Stimulated activated CD8-positive, alpha-beta memory T cell treated with anti-CD3 and anti-CD28 coated beads, Interleukin-4, amount 100 ng/mL, for 48 hours (primary cell): ENCODE results near the gene TPST2.
A peak's percentile ranks its signal among the peaks of the same experiment; 100 is the strongest.

Experiments
- DNase-seq: peaks from one replicate; pipeline ENCODE4 v3.0.0-alpha.2; 2020

Gene TPST2

DNA sequence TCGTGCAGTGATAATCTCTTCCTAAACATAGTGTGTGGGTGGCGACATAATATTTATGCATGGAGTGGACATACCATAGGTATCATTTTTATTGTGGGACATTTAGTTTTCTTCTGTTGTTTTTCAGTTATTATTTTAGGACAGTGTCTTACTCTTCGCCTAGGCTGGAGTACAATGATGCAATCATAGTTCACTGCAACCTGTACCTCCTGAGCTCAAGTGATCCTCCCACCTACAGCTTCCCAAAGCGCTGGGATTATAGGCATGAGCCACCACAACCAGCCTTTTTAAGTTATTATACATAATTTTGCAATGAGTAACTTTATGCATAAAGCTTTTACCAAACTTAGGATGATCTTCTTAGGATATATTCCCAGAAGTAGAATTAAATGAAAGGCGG is 103.5 kb downstream of the TPST2 start:
- no peak for DNase-seq

GRCh38 chr22:26485806-26486390 is 104.0 kb downstream of the TPST2 start:
- no peak for DNase-seq

GRCh38 chr22:26485013-26485412 is 104.9 kb downstream of the TPST2 start:
- no peak for DNase-seq

- DNase-seq = no peak
These were observed 105.6 kb downstream of the TPST2 start for GRCh38 chr22:26484360-26484706.

DNA sequence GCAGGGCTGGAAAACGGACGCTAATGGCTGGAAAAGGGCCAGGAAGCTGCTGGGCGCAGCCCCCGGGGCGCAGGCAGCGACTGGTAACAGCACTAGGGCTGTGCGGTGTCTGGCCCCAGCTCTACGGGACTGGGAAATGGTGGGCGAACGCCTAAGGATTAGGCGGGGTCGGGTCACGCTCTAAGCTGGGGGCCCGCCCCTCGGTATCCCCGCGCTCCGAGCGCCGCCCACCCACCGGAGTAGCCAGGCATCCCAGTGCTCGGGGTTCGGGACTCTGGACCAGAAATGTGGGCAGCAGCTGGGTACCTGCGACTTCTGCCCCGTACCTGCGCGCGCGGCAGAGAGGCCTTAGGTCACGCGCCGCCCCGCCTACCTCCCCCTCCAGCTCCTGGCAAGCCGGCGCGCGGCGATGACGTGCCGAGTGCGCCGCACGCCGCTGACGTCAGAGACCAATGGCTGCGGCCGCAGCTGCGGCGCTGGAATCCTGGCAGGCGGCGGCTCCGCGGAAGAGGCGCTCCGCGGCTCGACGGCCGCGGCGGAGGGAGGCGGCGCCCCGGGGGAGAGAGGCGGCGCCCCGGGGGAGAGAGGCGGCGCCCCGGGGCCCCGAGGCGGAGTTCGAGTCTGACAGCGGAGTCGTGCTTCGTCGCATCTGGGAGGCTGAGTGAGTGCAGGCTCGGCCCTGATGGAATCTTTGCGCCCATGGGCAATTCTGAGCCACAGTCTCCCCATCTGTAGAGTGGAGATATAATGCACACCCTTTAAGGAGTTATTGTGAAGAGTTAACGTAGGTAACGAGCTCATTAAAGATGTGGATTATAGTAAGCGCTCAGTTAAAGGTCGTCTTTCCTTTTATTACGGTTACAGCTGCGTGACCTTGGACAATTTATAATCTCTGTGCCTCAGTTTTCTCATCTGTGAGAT is 106.2 kb downstream of the TPST2 start, which contains the start of the genes HPS4 and SRRD:
Gene HPS4 (minus strand): TSS at position 345 of the 921 bp plus-strand sequence. CDS start 2,021 bp downstream, outside the sequence.
Gene SRRD (plus strand): TSS at position 439 of the 921 bp plus-strand sequence. CDS start 14 bp downstream, at position 453.
- peak; percentile 94 for DNase-seq

- DNase-seq = no peak
These were observed 106.9 kb downstream of the TPST2 start for GRCh38 chr22:26483043-26483438.

- DNase-seq = no peak
These were observed 107.8 kb downstream of the TPST2 start for GRCh38 chr22:26482161-26482560.

DNA sequence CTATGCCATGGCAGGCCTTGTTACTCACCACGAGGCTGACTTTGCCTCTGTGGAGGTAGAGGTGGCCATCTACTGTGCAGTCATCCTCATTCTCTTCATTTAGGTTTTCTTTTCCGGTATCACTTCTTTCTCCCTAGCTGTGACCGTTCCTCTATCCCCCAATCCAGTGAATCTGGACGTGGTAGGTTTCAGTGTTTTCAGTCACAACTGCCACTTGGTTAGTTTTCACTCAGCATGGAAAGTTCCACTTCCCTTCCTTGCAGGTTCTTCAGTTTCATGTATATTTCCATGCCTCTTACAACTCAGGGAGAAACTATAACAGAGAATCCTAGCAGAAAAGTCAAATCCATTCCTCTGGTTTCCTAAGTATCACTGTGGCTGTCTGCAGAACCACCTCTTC is 108.2 kb downstream of the TPST2 start:
- DNase-seq = no peak

- no peak for DNase-seq
These were observed 108.7 kb downstream of the TPST2 start for GRCh38 chr22:26481112-26481693.

DNA sequence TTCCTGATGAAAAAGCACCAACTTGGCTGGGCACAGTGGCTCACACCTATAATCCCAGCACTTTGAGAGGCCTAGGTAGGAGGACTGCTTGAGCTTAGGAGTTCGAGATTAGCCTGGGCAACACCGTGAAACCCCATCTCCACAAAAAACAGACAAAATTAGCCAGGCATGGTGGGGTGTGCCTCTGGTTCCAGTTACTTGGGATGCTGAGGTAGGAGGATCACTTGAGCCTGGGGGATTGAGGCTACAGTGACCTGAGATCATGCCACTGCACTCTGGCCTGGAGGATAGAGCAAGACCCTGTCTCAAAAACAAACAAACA is 109.4 kb downstream of the TPST2 start:
- no peak for DNase-seq

GRCh38 chr22:26479792-26480610 is 109.9 kb downstream of the TPST2 start:
- DNase-seq = no peak

DNA sequence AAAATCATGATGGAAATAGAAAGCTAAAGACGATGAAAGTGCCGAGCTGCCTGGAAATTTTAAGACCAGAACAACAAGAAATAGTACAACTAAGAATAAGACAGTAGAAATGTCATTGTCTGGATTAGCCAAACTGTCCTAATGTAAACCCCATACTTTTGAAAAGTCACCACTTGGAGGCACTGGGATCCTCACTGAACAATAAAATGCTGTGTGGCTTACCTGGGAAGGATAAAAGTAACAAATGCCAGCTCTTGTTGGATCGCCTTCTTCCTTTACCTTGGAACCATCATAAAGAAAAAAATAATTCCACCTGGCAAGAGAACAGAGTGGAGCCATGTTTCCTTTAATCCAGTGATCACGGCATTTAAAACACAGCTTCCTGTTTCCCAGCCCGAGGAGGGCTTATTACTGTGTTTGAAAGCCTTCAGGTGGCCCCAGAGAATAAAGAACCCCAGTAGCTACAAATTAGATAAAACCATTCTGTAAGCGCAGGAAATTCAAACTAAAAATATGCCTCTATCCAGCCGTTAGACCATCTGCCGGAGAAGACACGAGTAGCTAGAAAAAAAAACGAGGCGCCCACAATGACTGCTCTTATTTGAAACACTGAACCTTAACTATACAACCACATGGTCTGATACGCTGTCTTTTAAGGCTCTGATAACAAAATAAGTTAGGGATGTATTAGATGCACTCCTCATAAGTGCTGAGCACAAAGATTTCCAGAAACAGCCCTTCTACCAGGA is 110.7 kb downstream of the TPST2 start:
- DNase-seq = no peak

DNA sequence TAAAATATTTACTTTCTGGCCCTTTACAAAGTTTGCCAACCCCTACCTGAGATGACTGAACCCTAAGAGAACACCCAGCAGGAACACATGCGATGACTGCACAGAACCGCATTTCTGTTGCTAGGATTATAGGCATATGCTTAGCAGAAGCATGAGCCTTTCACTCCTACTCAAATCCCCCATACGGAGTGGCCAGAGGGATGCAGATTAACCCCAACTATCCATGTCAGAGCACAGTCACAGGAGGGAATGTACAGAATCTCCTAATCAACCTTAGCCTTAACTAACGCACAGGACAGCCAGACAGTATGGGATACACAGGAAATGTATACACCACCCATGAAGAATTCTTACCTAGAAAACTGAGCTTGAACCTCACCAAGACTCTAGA is 112.6 kb downstream of the TPST2 start:
- no peak for DNase-seq

GRCh38 chr22:26476705-26477340 is 113.1 kb downstream of the TPST2 start:
- no peak for DNase-seq

GRCh38 chr22:26474682-26475081 is 115.2 kb downstream of the TPST2 start:
- DNase-seq = no peak
